DND-41 (cell line): Measurements from ENCODE around the gene FOSL1.

Source experiments
- ATAC-seq: fragments of 200-7000 bp; cut with Tn5 transposase; 3 replicates; pipeline ENCODE4 v1.9.1; 2021; ENCODE audit warnings: low read depth; ENCODE audit not compliant: insufficient read depth
- DNase-seq: peaks from one replicate; pipeline ENCODE4 v3.0.0-alpha.2; 2020
- H2AFZ ChIP-seq: 2 replicates; pipeline ENCODE4 v1.6.0; 2012; ENCODE audit warnings: low read depth, low read length
- H3K27ac ChIP-seq: 2 replicates; pipeline ENCODE4 v1.5.1; 2012; ENCODE audit warnings: low read length, inconsistent platforms
- H3K27me3 ChIP-seq: fragments of 200-600 bp; sonication (generic); 2 replicates; pipeline ENCODE4 v1.6.0; 2012; ENCODE audit warnings: low read length, mild to moderate bottlenecking, inconsistent platforms; ENCODE audit not compliant: insufficient read depth, poor library complexity
- H3K36me3 ChIP-seq: 2 replicates; pipeline ENCODE4 v1.5.1; 2012; ENCODE audit warnings: low read length, inconsistent platforms; ENCODE audit not compliant: insufficient read depth
- H3K4me1 ChIP-seq: 2 replicates; pipeline ENCODE4 v1.5.1; 2012; ENCODE audit warnings: mild to moderate bottlenecking, low read length; ENCODE audit not compliant: insufficient read depth
- H3K4me2 ChIP-seq: 2 replicates; pipeline ENCODE4 v1.6.0; 2012; ENCODE audit warnings: mild to moderate bottlenecking, moderate library complexity, low read length, inconsistent platforms; ENCODE audit not compliant: insufficient read depth
- H3K4me3 ChIP-seq, 2 experiments: fragments of 200-600 bp in 1 of 2; shearing (Covaris generic) in 1 of 2; 2 replicates each; pipeline ENCODE4 v1.5.1; 2012 to 2016; ENCODE audit warnings: inconsistent platforms in 2 of 2, low read length in 2 of 2, mild to moderate bottlenecking in 2 of 2, low read depth in 1 of 2, moderate library complexity in 1 of 2
- H3K79me2 ChIP-seq: 2 replicates; pipeline ENCODE4 v1.6.0; 2012; ENCODE audit warnings: low read length, inconsistent platforms; ENCODE audit not compliant: insufficient read depth
- H3K9ac ChIP-seq: 2 replicates; pipeline ENCODE4 v1.6.0; 2012; ENCODE audit warnings: low read depth, mild to moderate bottlenecking, inconsistent platforms, low read length, moderate library complexity
- H3K9me3 ChIP-seq: 2 replicates; pipeline ENCODE4 v1.5.1; 2012; ENCODE audit warnings: low read length, moderate library complexity, mild to moderate bottlenecking, inconsistent platforms; ENCODE audit not compliant: insufficient read depth, severe bottlenecking
- H4K20me1 ChIP-seq: 2 replicates; pipeline ENCODE4 v1.6.0; 2012; ENCODE audit warnings: low read length; ENCODE audit not compliant: insufficient read depth
- CTCF ChIP-seq: IDR thresholded peaks from 2 replicates; pipeline ENCODE4 v1.5.1; 2012; ENCODE audit warnings: borderline replicate concordance, low read length, moderate library complexity, mild to moderate bottlenecking; ENCODE audit not compliant: poor library complexity, severe bottlenecking; ENCODE audit errors: extremely low read depth
- EZH2 ChIP-seq: IDR thresholded peaks from 3 replicates; pipeline ENCODE4 v1.6.1; 2012; ENCODE audit warnings: borderline replicate concordance, low read depth, mild to moderate bottlenecking, moderate library complexity, low read length, inconsistent platforms; ENCODE audit not compliant: severe bottlenecking

Gene FOSL1

GRCh38 chr11:65862191-65862735 is 37.9 kb downstream of the FOSL1 start:
- no peaks in the 10 kb centered on the region for H3K27me3 ChIP-seq
- peak overlapping the region; percentile 81 for H3K4me2 ChIP-seq
- peaks cover 69% of the 10 kb centered on the region for H3K36me3 ChIP-seq
- H3K27ac ChIP-seq, result no peak overlapping the region
- no peak for ATAC-seq
- H2AFZ ChIP-seq, result no peak overlapping the region
- peak overlapping the region; percentile 79 for H3K9ac ChIP-seq
- H4K20me1 ChIP-seq, result peaks cover 48% of the 10 kb centered on the region
- peak overlapping the region in 1 of 2 experiments; percentile 72; a peak in 2 of 4 replicates for H3K4me3 ChIP-seq
- H3K9me3 ChIP-seq, result no peaks in the 10 kb centered on the region
- H3K79me2 ChIP-seq, result peaks cover 41% of the 10 kb centered on the region
- TF ChIP-seq CTCF (no peak), EZH2 (no peak)
- peaks cover 46% of the 10 kb centered on the region for H3K4me1 ChIP-seq
- DNase-seq, result peak; percentile 7

- Histone ChIP-seq H3K36me3 (peaks cover 69% of the 10 kb centered on the region), H3K4me2 (peak overlapping the region; percentile 81), H2AFZ (no peak overlapping the region), H3K9me3 (no peaks in the 10 kb centered on the region), H3K79me2 (peaks cover 47% of the 10 kb centered on the region), H3K9ac (peak overlapping the region; percentile 79), H3K27ac (peak overlapping the region; percentile 90), H4K20me1 (peaks cover 51% of the 10 kb centered on the region), H3K4me1 (peaks cover 49% of the 10 kb centered on the region), H3K4me3 (peak overlapping the region; percentile 72 to 79; a peak in 3 of 4 replicates), H3K27me3 (no peaks in the 10 kb centered on the region)
- ATAC-seq, result no peak
- TF ChIP-seq EZH2 (no peak), CTCF (no peak)
- DNase-seq, result no peak
These were observed 38.5 kb downstream of the FOSL1 start for GRCh38 chr11:65861533-65862183.

GRCh38 chr11:65861165-65861505 is 39.1 kb downstream of the FOSL1 start:
- peak overlapping the region; percentile 90 for H3K27ac ChIP-seq
- H3K36me3 ChIP-seq, result peaks cover 70% of the 10 kb centered on the region
- no peaks in the 10 kb centered on the region for H3K9me3 ChIP-seq
- H3K79me2 ChIP-seq, result peaks cover 52% of the 10 kb centered on the region
- H3K9ac ChIP-seq, result peak overlapping the region; percentile 79
- H3K4me2 ChIP-seq, result peak overlapping the region; percentile 81
- no peak for ATAC-seq
- TF ChIP-seq CTCF (no peak), EZH2 (no peak)
- H2AFZ ChIP-seq, result 0 out of 2 replicates have a peak overlapping the region, but pooled peaks have one; percentile 71
- no peaks in the 10 kb centered on the region for H3K27me3 ChIP-seq
- H4K20me1 ChIP-seq, result peaks cover 56% of the 10 kb centered on the region
- H3K4me1 ChIP-seq, result peaks cover 54% of the 10 kb centered on the region
- peak overlapping the region; percentile 72 to 79 for H3K4me3 ChIP-seq
- no peak for DNase-seq
